Raji (cell line): ENCODE results near the gene TUBA1C.

Experiments used
- POLR2A ChIP-seq: IDR thresholded peaks from 2 replicates; pipeline ENCODE4 v1.6.1; 2011; ENCODE audit warnings: low read depth, low read length, control low read depth; ENCODE audit not compliant: insufficient read depth

Gene TUBA1C

DNA sequence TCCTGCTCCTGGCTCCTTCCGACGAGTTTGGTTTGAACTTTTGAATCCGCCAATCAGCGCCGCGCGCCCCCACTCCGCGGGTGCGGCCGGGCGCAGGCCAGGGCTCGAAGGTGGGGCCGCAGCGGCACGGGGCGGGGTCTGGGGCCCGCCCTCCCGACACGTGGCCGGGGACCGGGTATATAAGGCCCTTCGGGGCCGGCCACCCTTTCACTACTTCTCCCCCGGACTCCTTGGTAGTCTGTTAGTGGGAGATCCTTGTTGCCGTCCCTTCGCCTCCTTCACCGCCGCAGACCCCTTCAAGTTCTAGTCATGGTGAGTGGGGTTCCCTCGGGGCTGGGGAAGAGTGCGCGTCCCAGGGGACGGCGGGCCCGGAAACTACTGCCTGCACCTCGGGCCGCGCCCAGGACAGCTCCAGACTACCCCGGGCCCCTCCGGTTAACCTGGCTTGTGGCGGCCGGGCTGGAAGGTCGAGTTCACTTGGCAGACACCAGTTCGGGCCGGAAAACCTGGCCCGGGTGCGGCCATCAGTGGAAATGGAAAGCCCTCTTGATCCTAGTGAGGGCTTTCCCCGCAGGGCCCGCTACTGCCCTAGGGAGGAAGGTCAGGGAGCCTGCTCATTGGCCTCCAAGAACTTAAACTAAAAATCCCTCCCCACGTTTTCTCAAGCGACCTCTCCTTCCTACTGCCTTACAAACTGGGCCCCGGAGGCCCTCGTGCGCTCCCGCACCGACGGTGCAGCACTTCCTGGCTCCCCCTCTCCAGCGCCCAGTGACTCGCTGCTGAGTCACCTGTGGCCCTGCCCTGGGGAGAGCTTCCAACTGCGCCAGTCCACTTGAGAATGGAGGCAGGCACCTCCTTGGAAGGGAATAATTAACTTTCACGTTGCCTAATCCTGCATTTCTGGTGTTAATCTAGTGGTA, at the start of gene TUBA1C:
Gene TUBA1C (plus strand): TSS at position 210 of the 920 bp plus-strand sequence. CDS start 100 bp downstream, at position 310.
- peak; percentile 99 for TF ChIP-seq POLR2A

DNA sequence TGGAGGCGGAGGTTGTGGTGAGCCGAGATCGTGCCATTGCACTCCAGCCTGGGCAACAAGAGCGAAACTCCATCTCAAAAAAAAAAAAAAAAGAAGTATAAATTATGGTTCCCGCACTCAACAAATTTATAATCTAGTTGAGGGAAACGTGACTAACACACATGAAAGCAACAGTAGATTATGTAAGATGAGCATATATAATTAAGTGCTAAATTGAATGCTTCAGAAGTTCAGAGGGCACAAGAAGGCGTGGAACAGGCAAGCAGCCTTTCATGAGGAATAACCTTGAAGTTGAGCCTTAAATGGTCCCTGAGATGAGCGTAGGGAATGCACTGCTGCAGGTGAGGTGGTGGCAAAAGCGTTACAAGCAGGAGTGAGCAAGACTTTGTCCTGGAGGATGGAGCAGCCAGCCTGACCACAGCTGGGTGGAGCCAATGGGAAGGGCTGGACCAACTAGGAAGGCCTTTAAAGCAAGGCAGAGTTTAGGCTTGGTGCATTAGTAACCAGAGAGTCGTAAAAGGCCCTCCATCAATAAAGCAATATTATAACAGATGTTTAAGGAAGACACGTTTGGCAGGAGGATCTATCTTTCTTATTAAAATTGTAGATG, 45.4 kb upstream of the TUBA1C start:
- no peak for TF ChIP-seq POLR2A

DNA sequence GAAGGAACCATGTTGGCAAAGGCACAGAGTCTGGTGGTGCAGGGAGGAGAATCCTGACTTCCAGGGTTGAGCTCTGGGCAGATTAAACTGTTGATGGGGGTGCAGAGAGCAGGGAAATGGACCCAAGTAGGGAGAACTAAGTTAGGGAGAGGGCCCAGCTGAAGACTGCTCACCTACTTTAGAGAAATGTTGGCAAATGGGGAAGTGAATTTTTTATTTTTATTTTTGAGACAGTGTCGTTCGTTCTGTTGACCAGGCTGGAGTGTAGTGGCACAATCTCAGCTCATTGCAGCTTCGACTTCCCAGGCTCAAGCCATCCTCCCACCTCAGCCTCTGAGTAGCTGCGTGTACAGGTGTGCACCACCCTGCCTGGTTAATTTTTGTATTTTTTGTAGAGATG, 43.9 kb upstream of the TUBA1C start:
- TF ChIP-seq POLR2A, result no peak

DNA sequence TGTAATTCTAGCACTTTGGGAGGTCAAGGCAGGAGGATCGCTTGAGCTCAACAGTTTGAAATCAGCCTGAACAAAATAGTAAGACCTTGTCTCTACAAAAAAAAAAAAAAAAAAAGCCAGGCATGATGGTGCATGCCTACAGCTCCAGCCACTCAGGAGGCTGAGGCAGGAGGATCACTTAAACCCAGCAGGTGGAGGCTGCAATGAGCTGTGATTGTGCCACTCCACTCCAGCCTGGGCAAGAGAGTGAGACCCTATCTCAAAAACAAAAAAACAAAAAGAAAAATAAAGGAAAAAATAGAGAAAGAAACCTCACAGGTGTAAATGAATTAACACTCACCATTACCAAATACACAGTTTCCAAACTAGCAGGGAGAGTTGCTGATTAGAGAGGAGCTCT, 41.8 kb upstream of the TUBA1C start:
- TF ChIP-seq POLR2A, result no peak

DNA sequence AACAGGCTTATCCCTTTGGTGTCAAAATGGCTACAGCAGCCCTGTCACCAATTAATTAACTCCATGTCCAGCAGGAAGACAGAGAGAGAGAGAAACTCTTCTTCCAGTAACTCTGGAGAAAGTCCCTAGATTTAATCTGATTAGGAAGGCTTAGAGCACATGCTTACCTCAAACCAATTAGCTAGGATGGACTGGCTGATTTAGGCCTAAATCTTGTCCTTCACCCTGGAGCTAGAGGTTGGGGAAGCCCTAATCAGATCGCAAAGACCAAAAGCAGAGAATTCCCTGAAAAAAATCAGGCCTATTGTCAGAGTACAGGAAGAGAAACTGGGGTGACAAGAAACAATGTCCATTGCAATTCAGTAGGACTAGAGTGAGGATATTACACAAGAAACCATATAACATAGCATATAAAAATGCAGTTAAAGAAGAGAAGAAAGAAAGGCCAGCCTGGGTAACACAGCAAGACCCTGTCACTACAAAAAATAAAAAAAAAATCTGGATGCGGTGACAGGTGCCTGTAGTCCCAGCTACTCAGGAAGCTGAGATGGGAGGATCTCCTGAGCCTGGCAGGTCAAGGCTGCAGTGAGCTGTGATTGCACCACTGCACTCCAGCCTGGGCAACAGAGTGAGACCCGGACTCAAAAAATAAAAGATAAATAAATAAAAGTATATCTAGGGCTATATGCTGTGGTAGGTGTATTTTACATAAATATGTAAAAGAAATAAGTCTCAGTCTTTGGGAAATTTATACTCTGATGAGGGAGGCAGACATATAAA, 41.1 kb upstream of the TUBA1C start:
- no peak for TF ChIP-seq POLR2A

DNA sequence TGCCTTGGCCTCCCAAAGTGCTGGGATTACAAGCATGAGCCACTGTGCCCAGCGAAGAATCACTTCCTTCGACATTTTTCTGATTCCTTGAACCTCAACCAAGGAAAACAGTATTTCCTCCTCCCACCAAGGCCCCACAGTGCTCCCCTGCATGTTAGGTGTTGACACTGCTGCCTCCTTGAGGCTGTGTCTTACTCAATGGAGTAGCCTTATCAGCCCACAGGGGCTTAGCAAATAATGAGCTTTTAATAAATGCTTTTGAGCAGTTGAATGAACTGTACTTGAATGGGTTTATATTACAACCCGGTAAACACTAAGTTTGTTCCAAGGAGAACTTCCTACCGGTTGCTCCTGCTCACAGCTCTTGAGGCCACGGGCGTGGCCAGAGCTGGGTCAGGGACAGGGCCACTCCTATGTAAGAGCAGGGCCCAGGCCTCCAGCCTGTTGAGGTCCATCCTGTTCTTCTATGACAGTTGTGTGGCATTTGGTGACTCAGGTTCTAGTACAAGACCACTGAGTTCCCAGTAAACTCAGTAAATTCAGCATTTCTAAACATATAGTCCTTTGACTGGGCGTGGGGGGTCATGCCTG, 39.2 kb upstream of the TUBA1C start:
- no peak for TF ChIP-seq POLR2A

DNA sequence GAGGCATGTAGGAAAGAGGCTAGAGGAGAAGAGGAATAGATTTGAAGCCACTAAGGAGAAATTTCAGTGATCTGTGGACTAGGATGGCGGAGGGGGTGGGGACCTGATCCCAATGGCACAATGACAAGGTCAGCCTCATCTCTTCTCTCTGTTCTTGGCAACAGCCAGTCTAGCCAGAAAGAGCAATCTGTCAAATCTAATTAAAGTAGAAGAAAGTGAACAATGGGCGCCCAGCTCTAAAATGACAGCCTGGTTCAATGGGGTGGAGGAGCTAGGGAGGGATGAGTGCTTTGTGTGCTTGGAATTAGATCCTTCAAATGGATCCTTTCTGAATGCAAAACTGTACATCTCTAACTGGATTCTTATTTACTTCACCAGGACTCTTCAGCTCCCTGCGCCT, 37.2 kb upstream of the TUBA1C start:
- TF ChIP-seq POLR2A, result no peak

DNA sequence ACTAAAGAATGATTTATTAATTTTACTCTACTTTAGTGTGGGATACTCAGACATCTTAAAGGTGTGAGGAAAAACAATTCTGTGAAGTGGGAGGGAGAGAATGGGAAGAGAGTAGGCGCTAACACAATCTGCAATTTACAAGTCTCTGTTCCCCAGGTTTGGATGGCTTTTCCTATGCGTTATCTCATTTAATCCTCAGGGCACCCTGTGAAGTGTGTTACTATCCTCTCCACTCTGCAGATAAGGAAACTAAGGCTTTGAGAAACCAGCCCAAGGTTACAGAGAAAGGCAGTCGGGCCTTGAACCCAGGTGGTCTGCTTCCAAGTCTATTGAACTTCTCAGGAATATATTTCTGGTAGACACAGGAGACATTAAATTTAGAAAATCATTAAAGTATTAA, 36.2 kb upstream of the TUBA1C start:
- no peak for TF ChIP-seq POLR2A

DNA sequence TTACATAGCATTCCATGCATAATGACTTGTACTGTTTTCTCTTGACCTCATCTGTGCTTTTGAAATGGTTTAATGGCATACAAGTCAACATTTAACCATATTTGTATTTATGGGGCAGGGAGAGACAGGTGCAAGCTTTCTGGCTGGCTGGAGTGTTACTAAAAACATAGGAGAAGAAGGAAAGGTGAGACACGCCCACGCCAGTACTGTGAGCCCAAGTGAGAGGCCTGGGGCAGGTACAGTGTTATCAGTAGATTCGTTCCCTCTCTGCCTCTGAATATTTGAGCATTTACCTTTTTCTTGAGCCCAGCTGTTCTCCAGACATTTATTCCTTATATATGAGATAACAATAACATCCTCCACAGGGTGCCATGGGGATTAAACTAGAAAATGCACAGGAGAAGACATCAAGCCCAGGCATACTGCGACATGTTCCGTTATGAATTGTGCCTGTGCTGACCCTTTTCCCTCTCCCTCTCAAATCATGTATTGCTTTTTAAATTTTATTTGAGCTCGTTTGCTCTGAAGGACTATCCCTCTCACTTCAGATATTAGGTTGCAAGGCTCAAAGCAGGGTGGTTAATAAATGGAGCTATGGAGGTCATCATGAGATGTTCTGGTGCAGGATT, 34.6 kb upstream of the TUBA1C start:
- no peak for TF ChIP-seq POLR2A

DNA sequence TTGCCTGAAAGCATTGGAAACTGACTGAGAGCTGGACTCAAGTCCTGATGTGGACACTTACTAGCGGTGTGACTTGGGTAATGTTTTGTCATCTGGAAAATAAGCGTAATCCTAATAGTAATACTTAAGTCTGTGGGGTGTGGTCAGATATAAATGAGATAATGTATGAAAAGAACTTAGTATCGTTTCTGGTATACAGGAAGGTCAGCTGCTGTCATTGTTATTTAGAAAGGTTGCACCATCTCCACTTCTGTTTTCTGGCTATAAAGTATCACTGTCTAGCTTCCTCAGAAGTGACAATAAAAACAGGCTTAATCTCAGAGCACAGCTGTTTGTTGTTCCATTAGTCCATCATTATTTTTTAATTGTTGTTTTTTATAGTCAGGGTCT, 34.1 kb upstream of the TUBA1C start:
- TF ChIP-seq POLR2A, result no peak

DNA sequence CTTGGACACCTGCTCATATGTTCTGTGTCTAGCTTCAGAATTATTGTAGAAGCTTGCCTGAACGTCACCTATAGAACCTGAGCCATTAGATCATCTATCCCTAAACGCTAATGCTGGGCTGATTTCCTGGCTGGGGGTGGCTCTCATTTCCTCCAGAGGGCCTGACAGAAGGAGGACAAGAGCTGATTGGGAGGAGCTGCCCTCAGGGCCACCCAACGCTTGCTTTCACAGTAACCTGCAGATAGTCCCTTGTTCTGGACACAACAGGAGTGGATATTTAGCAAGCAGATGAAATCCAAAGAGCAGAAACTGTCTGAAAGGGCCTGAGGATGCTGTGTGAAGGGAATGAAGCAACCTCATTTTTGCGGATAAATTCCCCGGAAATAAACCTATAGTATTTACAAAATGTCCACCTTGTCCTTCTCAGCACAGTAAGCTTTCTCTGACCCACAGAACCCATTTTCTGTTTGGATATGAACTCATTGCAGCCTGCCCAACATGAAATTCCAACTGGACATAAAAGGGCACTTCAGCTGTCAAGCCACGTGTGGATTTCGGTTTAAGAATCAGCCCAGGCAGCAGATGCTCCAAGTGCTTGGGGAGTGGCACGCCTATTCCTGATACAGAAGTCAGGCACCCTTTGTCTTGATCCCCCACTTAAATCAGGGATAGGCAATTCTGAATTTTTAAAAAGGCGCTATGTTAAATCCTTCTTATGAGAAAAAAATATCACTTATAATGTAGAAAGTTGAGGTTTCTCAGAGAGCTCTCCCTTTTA, 32.8 kb upstream of the TUBA1C start:
- no peak for TF ChIP-seq POLR2A

DNA sequence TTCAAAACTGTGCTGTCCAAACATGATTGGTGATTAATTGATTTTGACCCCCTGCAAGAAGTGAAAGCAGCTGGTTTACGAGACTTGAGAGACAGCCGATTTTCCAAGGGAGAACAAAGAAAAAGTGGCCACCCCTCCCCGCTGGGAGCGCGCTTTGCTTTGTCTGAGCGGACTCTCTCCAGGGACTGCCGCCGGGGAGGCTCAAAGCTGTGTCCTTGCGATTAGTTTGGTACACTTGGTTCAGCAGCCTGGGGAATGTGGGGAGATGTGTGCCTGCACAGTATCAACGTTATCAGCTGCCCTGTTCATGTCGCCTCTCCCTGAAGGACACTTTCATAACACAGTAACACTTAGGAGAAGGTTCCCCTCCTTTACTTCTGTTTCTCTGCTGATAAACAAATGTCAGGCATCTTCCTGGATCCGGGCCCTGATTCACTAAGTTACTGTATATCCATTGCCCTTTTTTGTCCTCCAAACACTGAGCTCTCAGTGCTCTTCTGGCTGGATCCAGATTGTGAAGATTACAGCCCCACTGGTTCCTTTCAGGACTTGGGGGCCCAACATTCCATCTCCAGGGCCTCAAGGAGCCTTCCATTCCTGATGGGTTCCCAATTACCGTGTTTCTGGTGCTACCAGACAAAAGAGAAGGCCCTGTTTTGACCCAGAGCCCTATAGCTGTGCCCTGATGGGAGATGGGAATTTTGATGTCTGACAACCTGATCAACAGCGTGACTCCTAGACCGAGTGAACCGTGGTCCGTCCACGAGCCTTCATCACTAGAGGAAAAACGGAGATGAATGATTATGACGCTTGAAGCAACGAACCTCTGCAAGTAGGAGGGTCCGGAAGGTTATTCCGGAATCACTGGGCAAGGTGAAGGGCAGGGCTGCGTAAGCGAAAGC, 31.7 kb upstream of the TUBA1C start:
- TF ChIP-seq POLR2A, result no peak
